Cardiac muscle cell (in vitro differentiated cells and primary cell): ENCODE data around the gene MRPL38. TPM values are rescaled to one million over a fixed set of nuclear protein-coding genes. Genes with fewer than 3 reads are reported as not detected.

Source experiments
- DNase-seq, 2 donors: peaks; one replicate each; pipeline versions ENCODE4 v3.0.0 to v3.0.0-alpha.2; 2010 to 2017; ENCODE audit warnings: low read depth in 1 of 2, low spot score in 1 of 2
- H3K27ac ChIP-seq: fragments of 200-600 bp; sonication (generic); 2 replicates; pipeline ENCODE4 v1.5.1; 2016
- H3K27me3 ChIP-seq: fragments of 200-600 bp; sonication (generic); 2 replicates; pipeline ENCODE4 v1.6.0; 2016; ENCODE audit warnings: control low read depth
- H3K36me3 ChIP-seq: fragments of 200-600 bp; sonication (generic); 2 replicates; pipeline ENCODE4 v1.5.1; 2016; ENCODE audit warnings: control low read depth
- H3K4me1 ChIP-seq: fragments of 200-600 bp; sonication (generic); 2 replicates; pipeline ENCODE4 v1.8.1; 2017; ENCODE audit warnings: low read depth, mild to moderate bottlenecking, mixed run types
- H3K4me3 ChIP-seq: fragments of 200-600 bp; sonication (generic); 2 replicates; pipeline ENCODE4 v1.5.1; 2016; ENCODE audit warnings: mild to moderate bottlenecking
- H3K9me3 ChIP-seq: fragments of 200-600 bp; sonication (generic); 2 replicates; pipeline ENCODE4 v1.5.1; 2017; ENCODE audit warnings: low read depth, mild to moderate bottlenecking, control low read depth
- CTCF ChIP-seq: IDR thresholded peaks from 2 replicates; pipeline ENCODE4 v1.5.1; 2012; ENCODE audit warnings: low read depth, mild to moderate bottlenecking, low read length
- polyA plus RNA-seq: library from polyadenylated mRNA; unstranded; fragments of >200 nt; fragmentation: Nextera tagmentation; extraction: Ambion mirVana; gene quantifications from 2 replicates; pipeline ENCODE4 v1.2.1, GENCODE V29; 2016
- total RNA-seq: library from RNA; depleted of rRNA; stranded (reverse); fragments of >200 nt; gene quantifications from 2 replicates; pipeline ENCODE4 v1.2.3, GENCODE V29; 2016

MRPL38 gene
- total and polyA plus RNA-seq, 2 experiments from 2014 or later: 68.0 to 227 TPM

GRCh38 chr17:75880266-75880665 is 24.4 kb downstream of the MRPL38 start:
- no peak for TF ChIP-seq CTCF
- Histone ChIP-seq H3K36me3 (no peaks in the 10 kb centered on the region), H3K27me3 (peaks cover 30% of the 10 kb centered on the region), H3K9me3 (no peaks in the 10 kb centered on the region), H3K4me3 (no peak overlapping the region), H3K4me1 (no peaks in the 10 kb centered on the region), H3K27ac (no peak overlapping the region)
- no peak for DNase-seq

- Histone ChIP-seq H3K36me3 (no peaks in the 10 kb centered on the region), H3K9me3 (no peaks in the 10 kb centered on the region), H3K4me3 (peak within 1 kb of the TSS; percentile 12), H3K27ac (no peak within 1 kb of the TSS), H3K4me1 (peaks cover 3% of the 10 kb centered on the region), H3K27me3 (peaks cover 30% of the 10 kb centered on the region)
- DNase-seq: peak; percentile 49 to 89
- peak; percentile 23 for TF ChIP-seq CTCF
Observed at GRCh38 chr17:75878174-75878998, 26.3 kb downstream of the MRPL38 start, which contains the start of gene TRIM47. TSS of gene TRIM47 (minus strand) at chr17:75878581. CDS start at chr17:75878548, 33 bp downstream.

GRCh38 chr17:75877752-75878173 is 26.9 kb downstream of the MRPL38 start:
- Histone ChIP-seq H3K36me3 (no peaks in the 10 kb centered on the region), H3K4me3 (peak overlapping the region; percentile 12), H3K27ac (no peak overlapping the region), H3K27me3 (peaks cover 30% of the 10 kb centered on the region), H3K9me3 (no peaks in the 10 kb centered on the region), H3K4me1 (peaks cover 9% of the 10 kb centered on the region)
- DNase-seq: peak; percentile 78 to 81
- TF ChIP-seq CTCF: peak; percentile 43

GRCh38 chr17:75876938-75877751 is 27.5 kb downstream of the MRPL38 start:
- Histone ChIP-seq H3K9me3 (no peaks in the 10 kb centered on the region), H3K27me3 (peaks cover 30% of the 10 kb centered on the region), H3K4me1 (peaks cover 15% of the 10 kb centered on the region), H3K36me3 (no peaks in the 10 kb centered on the region), H3K27ac (no peak overlapping the region), H3K4me3 (peak overlapping the region; percentile 12)
- TF ChIP-seq CTCF: no peak
- peak in 1 of 2 donors; percentile 97 for DNase-seq

GRCh38 chr17:75876190-75876937 is 28.3 kb downstream of the MRPL38 start:
- no peak overlapping the region for H3K27ac ChIP-seq
- H3K27me3 ChIP-seq: peaks cover 30% of the 10 kb centered on the region
- H3K4me1 ChIP-seq: peaks cover 15% of the 10 kb centered on the region
- H3K9me3 ChIP-seq: no peaks in the 10 kb centered on the region
- no peaks in the 10 kb centered on the region for H3K36me3 ChIP-seq
- peak; percentile 23 for TF ChIP-seq CTCF
- no peak overlapping the region for H3K4me3 ChIP-seq
- DNase-seq: no peak
